K562 (cell line): ENCODE measurements around the gene PHAX. TPM values are rescaled to one million over a fixed set of nuclear protein-coding genes. Genes with fewer than 3 reads are reported as not detected.

Source experiments
- BDP1 ChIP-seq: IDR thresholded peaks from 3 replicates; pipeline ENCODE4 v1.6.1; 2011; ENCODE audit not compliant: insufficient read length, insufficient read depth
- CEBPZ ChIP-seq: fragments of 150-350 bp; IDR thresholded peaks from 2 replicates; pipeline ENCODE4 v1.6.1; 2014; ENCODE audit warnings: low read depth, mild to moderate bottlenecking, low read length, borderline replicate concordance
- FOXA3 ChIP-seq, 2 experiments: fragments of 450-650 bp in 1 of 2; sonication (generic) in 1 of 2; formaldehyde crosslinking; IDR thresholded peaks in 1 of 2; conservative IDR thresholded peaks in 1 of 2; 2 replicates each; pipeline versions ENCODE4 v1.4.0 to v1.8.0; 2020 to 2022; ENCODE audit warnings: mild to moderate bottlenecking in 2 of 2, missing genetic modification reagents in 1 of 2
- FOXM1 ChIP-seq, 2 experiments: fragments of 450-650 bp in 1 of 2; sonication (generic) in 1 of 2; formaldehyde crosslinking in 1 of 2; IDR thresholded peaks; 2 replicates each; pipeline versions ENCODE4 v1.6.1 to v1.9.0; 2017 to 2022; ENCODE audit warnings: low read depth in 2 of 2, mild to moderate bottlenecking in 2 of 2, missing genetic modification reagents in 1 of 2, moderate library complexity in 1 of 2
- HDAC6 ChIP-seq: IDR thresholded peaks from 2 replicates; pipeline ENCODE4 v1.6.1; 2012; ENCODE audit warnings: low read depth, mild to moderate bottlenecking, control low read depth, inconsistent platforms, low read length, moderate library complexity
- MAZ ChIP-seq, 2 experiments: fragments of 450-650 bp in 1 of 2; sonication (generic) in 1 of 2; formaldehyde crosslinking; IDR thresholded peaks in 1 of 2; conservative IDR thresholded peaks in 1 of 2; 2 replicates each; pipeline versions ENCODE4 v1.4.0 to v1.5.0; 2020; ENCODE audit warnings: mild to moderate bottlenecking in 1 of 2, missing genetic modification reagents in 1 of 2
- MEF2D ChIP-seq: conservative IDR thresholded peaks from 2 replicates; pipeline ENCODE4 v1.6.1; 2016; ENCODE audit warnings: low read depth, missing genetic modification characterization, missing compliant biosample characterization
- MYNN ChIP-seq, 2 experiments: sonication (generic); formaldehyde crosslinking in 1 of 2; IDR thresholded peaks; 2 replicates each; pipeline versions ENCODE4 v1.5.0 to v1.6.1; 2016 to 2020; ENCODE audit warnings: antibody characterized with exemption in 1 of 2, missing genetic modification reagents in 1 of 2
- NELFE ChIP-seq: IDR thresholded peaks from 2 replicates; pipeline ENCODE4 v1.6.1; 2011; ENCODE audit warnings: mild to moderate bottlenecking; ENCODE audit not compliant: insufficient read depth, insufficient read length
- NEUROD1 ChIP-seq: fragments of 150-350 bp; IDR thresholded peaks from 2 replicates; pipeline ENCODE4 v1.6.1; 2014; ENCODE audit warnings: borderline replicate concordance, low read length, low read depth; ENCODE audit not compliant: partially characterized antibody
- VEZF1 ChIP-seq: fragments of 200-800 bp; sonication (Bioruptor generic); IDR thresholded peaks from 2 replicates; pipeline ENCODE4 v1.6.1; 2017; ENCODE audit warnings: missing genetic modification characterization, missing compliant biosample characterization
- ZFP1 ChIP-seq: fragments of 450-650 bp; formaldehyde crosslinking; IDR thresholded peaks from 2 replicates; pipeline ENCODE4 v1.4.0; 2020; ENCODE audit warnings: mild to moderate bottlenecking, mixed read lengths
- ZFP30 ChIP-seq: fragments of 250-450 bp; sonication (Bioruptor Pico); IDR thresholded peaks from 2 replicates; pipeline ENCODE4 v1.8.0; 2022; ENCODE audit warnings: moderate library complexity, mild to moderate bottlenecking, inconsistent platforms, borderline replicate concordance
- ZFX ChIP-seq: sonication (generic); formaldehyde crosslinking; IDR thresholded peaks from 2 replicates; pipeline ENCODE4 v1.8.0; 2022; ENCODE audit warnings: mild to moderate bottlenecking, missing genetic modification reagents, moderate library complexity
- ZMIZ1 ChIP-seq, 2 experiments: fragments of 150-350 bp in 1 of 2; IDR thresholded peaks; 2 replicates each; pipeline ENCODE4 v1.6.1; 2012 to 2016; ENCODE audit warnings: low read depth in 2 of 2, low read length in 2 of 2, mild to moderate bottlenecking in 1 of 2, moderate library complexity in 1 of 2
- ZNF133 ChIP-seq: fragments of 250-450 bp; sonication (Bioruptor Pico); IDR thresholded peaks from 2 replicates; pipeline ENCODE4 v1.4.0; 2020; ENCODE audit warnings: mild to moderate bottlenecking
- ZNF134 ChIP-seq: fragments of 250-450 bp; sonication (Bioruptor Pico); conservative IDR thresholded peaks from 2 replicates; pipeline ENCODE4 v1.4.0; 2020
- ZNF23 ChIP-seq: fragments of 250-450 bp; sonication (Bioruptor Pico); IDR thresholded peaks from 2 replicates; pipeline ENCODE4 v1.4.0; 2020; ENCODE audit warnings: mild to moderate bottlenecking
- polyA plus RNA-seq, 8 experiments: library from polyadenylated mRNA; depleted of rRNA in 4 of 8; stranded (reverse) in 5 of 8; unstranded in 3 of 8; fragments of >200 nt; fragmentation: Nextera tagmentation in 2 of 8; fragmentation: Illumina TruSeq in 1 of 8; extraction: Ambion mirVana in 2 of 8; extraction: Trizol in 1 of 8; gene quantifications; 2 replicates each; pipeline versions ENCODE4 v1.2.1 to v1.2.3, GENCODE V29; 2011 to 2014; ENCODE audit warnings: inconsistent platforms in 1 of 8, missing spikeins in 1 of 8
- total RNA-seq, 7 experiments: library from RNA; depleted of rRNA in 6 of 7; stranded (reverse); fragments of >200 nt in 6 of 7; fragmentation: Illumina TruSeq in 2 of 7; extraction: Trizol in 2 of 7; gene quantifications; 2 replicates each; pipeline versions ENCODE4 v1.2.1 to v1.2.3, GENCODE V29; 2011 to 2021; ENCODE audit warnings: low replicate concordance in 1 of 7

The PHAX gene
- total and polyA plus RNA-seq, 9 of the 15 experiments (the other 6 are each of a cell fraction or from before 2014, with no cell fraction given) = 20.2 to 59.8 (median 43.5) TPM

DNA sequence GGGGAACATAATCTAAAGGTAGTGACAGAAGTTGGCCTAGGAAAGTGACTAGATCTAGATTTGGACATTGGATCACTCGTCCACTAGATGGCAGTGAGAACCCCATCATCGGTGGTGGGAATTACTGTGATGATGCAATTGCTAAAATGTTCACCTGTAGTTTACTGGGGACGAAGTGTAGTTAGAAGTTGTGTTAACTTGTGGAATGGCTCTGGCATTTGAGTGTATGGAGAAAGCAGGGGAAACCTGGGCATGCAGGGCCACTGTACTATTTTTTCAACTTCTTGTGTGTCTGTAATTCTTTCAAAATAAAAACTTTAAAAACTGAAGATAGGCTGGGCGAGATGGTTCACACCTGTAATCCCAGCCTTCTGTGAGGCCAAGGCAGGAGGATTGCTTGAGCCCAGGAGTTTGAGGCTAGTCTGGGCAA lies 75.5 kb downstream of the PHAX start (continued):
- TF ChIP-seq FOXA3 (CRISPR knock-in tag; conservative IDR thresholded peaks at IDR 0.05 in 1 of 2, IDR thresholded peaks at IDR 0.05 in 1 of 2) (no peak), ZFP1 (CRISPR knock-in tag) (no peak), ZNF23 (no peak), HDAC6 (no peak), MYNN (IDR thresholded peaks at IDR 0.05) (no peak), MYNN (CRISPR knock-in tag; IDR thresholded peaks at IDR 0.05) (no peak), ZFX (CRISPR knock-in tag) (no peak), ZNF133 (CRISPR knock-in tag) (no peak), CEBPZ (no peak), MEF2D (tag) (no peak), ZNF134 (CRISPR knock-in tag) (no peak), MAZ (CRISPR knock-in tag; conservative IDR thresholded peaks at IDR 0.05 in 1 of 2, IDR thresholded peaks at IDR 0.05 in 1 of 2) (peak in 1 of 2 experiments; percentile 54; a peak in 2 of 4 replicates), VEZF1 (no peak), ZMIZ1 (IDR thresholded peaks at IDR 0.05; ENCODE audit: low read depth in 2 of 2, low read length in 2 of 2) (no peak), NELFE (no peak), NEUROD1 (no peak), ZFP30 (CRISPR knock-in tag) (no peak), FOXM1 (IDR thresholded peaks at IDR 0.05; ENCODE audit: low read depth) (no peak), FOXM1 (CRISPR knock-in tag; IDR thresholded peaks at IDR 0.05; ENCODE audit: low read depth) (no peak), BDP1 (no peak)
